Stimulated activated CD4-positive, alpha-beta T cell treated with anti-CD3 and anti-CD28 coated beads, Interleukin-15, amount 100 ng/mL, for 24 hours (primary cell): Measurements from ENCODE around the gene IMP3.

Source experiments
- DNase-seq: peaks from one replicate; pipeline ENCODE4 v3.0.0-alpha.2; 2020

The IMP3 gene

GRCh38 chr15:75672646-75673425 is 32.8 kb upstream of the IMP3 start:
- no peak for DNase-seq

- DNase-seq, result no peak
These were observed 31.9 kb upstream of the IMP3 start for GRCh38 chr15:75671730-75672602.

GRCh38 chr15:75669879-75670212 is 29.8 kb upstream of the IMP3 start:
- DNase-seq, result no peak

- DNase-seq, result no peak
These were observed 29.3 kb upstream of the IMP3 start for GRCh38 chr15:75669191-75669878.

- no peak for DNase-seq
These were observed 26.9 kb upstream of the IMP3 start for GRCh38 chr15:75666823-75667501.

- no peak for DNase-seq
These were observed 24.0 kb upstream of the IMP3 start for GRCh38 chr15:75663931-75664421.

- DNase-seq, result no peak
These were observed 22.9 kb upstream of the IMP3 start for GRCh38 chr15:75662823-75663519.

GRCh38 chr15:75661756-75662140 is 21.7 kb upstream of the IMP3 start:
- DNase-seq, result no peak

GRCh38 chr15:75661100-75661755 is 21.2 kb upstream of the IMP3 start:
- DNase-seq, result no peak

GRCh38 chr15:75659928-75660645 is 20.1 kb upstream of the IMP3 start:
- DNase-seq, result no peak

- no peak for DNase-seq
These were observed 19.2 kb upstream of the IMP3 start for GRCh38 chr15:75659141-75659771.

- DNase-seq, result no peak
These were observed 16.8 kb upstream of the IMP3 start for GRCh38 chr15:75656813-75657212.

- DNase-seq, result no peak
These were observed 16.3 kb upstream of the IMP3 start for GRCh38 chr15:75656331-75656730.

GRCh38 chr15:75655931-75656330 is 15.9 kb upstream of the IMP3 start:
- DNase-seq, result no peak

GRCh38 chr15:75654201-75654907 is 14.3 kb upstream of the IMP3 start:
- no peak for DNase-seq

GRCh38 chr15:75653347-75653913 is 13.4 kb upstream of the IMP3 start:
- DNase-seq, result no peak

- DNase-seq, result no peak
These were observed 12.0 kb upstream of the IMP3 start for GRCh38 chr15:75651810-75652543.

GRCh38 chr15:75650908-75651809 is 11.1 kb upstream of the IMP3 start:
- DNase-seq, result no peak
